Panc1 (cell line): Measurements from ENCODE around the gene NTRK1. TPM values are rescaled to one million over a fixed set of nuclear protein-coding genes. Genes with fewer than 3 reads are reported as not detected.

Experiments
- ATAC-seq: fragments of 200-7000 bp; cut with Tn5 transposase; 2 replicates; pipeline ENCODE4 v1.9.1; 2020; ENCODE audit warnings: mild to moderate bottlenecking, moderate library complexity
- BruUV-seq: library from RNA; stranded (reverse); fragments of 400-500 nt; replicated peaks from 2 replicates; lab custom pipeline; 2021; lab: Mats Ljungman, UMichigan
- CTCF ChIA-PET: fragments of 300-600 bp; sonication (Branson Sonifier 250); formaldehyde crosslinking; loops from one replicate; lab custom pipeline; 2022; ENCODE audit warnings: antibody characterized with exemption; lab: Charles Lee
- POLR2A ChIA-PET: fragments of 300-600 bp; sonication (Branson Sonifier 250); formaldehyde crosslinking; loops from one replicate; lab custom pipeline; 2022; ENCODE audit warnings: antibody characterized with exemption; lab: Charles Lee
- DNase-seq: peaks from one replicate; pipeline ENCODE4 v3.0.0-alpha.2; 2010; ENCODE audit warnings: low read depth, low spot score
- H3K27ac ChIP-seq: 2 replicates; pipeline ENCODE4 v1.5.1; 2011; ENCODE audit warnings: mild to moderate bottlenecking, low read length, inconsistent platforms
- H3K27me3 ChIP-seq: fragments of 200-500 bp; sonication (Bioruptor generic); 2 replicates; pipeline ENCODE4 v1.6.0; 2014; ENCODE audit warnings: low read length, inconsistent platforms; ENCODE audit not compliant: control insufficient read depth, insufficient read depth
- H3K36me3 ChIP-seq: fragments of 200-500 bp; sonication (Bioruptor generic); 2 replicates; pipeline ENCODE4 v1.5.1; 2014; ENCODE audit warnings: inconsistent platforms, mild to moderate bottlenecking, low read length, moderate library complexity; ENCODE audit not compliant: control insufficient read depth, insufficient read depth
- H3K4me1 ChIP-seq: 2 replicates; pipeline ENCODE4 v1.5.1; 2011; ENCODE audit warnings: inconsistent platforms, mild to moderate bottlenecking, low read length, moderate library complexity; ENCODE audit not compliant: control insufficient read depth, insufficient read depth
- H3K4me3 ChIP-seq, 2 experiments: 2 replicates each; pipeline ENCODE4 v1.5.1; 2011 to 2012; ENCODE audit warnings: low read depth in 2 of 2, low read length in 2 of 2, mild to moderate bottlenecking in 2 of 2, inconsistent platforms in 1 of 2, moderate library complexity in 1 of 2
- H3K9me3 ChIP-seq: fragments of 200-500 bp; sonication (Bioruptor generic); 2 replicates; pipeline ENCODE4 v1.5.1; 2014; ENCODE audit warnings: low read depth, mild to moderate bottlenecking, inconsistent platforms, low read length, moderate library complexity; ENCODE audit not compliant: control insufficient read depth, insufficient read depth
- POLR2AphosphoS5 ChIP-seq: IDR thresholded peaks from 2 replicates; pipeline ENCODE4 v1.6.1; 2012; ENCODE audit warnings: mild to moderate bottlenecking, low read depth, low read length, moderate library complexity
- REST ChIP-seq, 2 experiments: IDR thresholded peaks; 2 replicates each; pipeline ENCODE4 v1.6.1; 2011 to 2012; ENCODE audit warnings: low read depth in 2 of 2, control low read depth in 1 of 2, low read length in 1 of 2, mild to moderate bottlenecking in 1 of 2, moderate library complexity in 1 of 2; ENCODE audit not compliant: insufficient read depth in 1 of 2
- SIN3A ChIP-seq: IDR thresholded peaks from 2 replicates; pipeline ENCODE4 v1.6.1; 2012; ENCODE audit warnings: low read depth, mild to moderate bottlenecking, low read length, moderate library complexity, borderline replicate concordance; ENCODE audit not compliant: insufficient read depth
- TCF7L2 ChIP-seq: IDR thresholded peaks from 2 replicates; pipeline ENCODE4 v1.6.1; 2011; ENCODE audit warnings: mild to moderate bottlenecking, low read depth, low read length, inconsistent platforms
- in situ Hi-C: cut with HindIII; loops from 2 replicates; pipeline ENCODE4 v1.10.0; 2016; ENCODE audit warnings: low sequenced_read_pairs, low pct_unique_long_range_greater_than_20kb
- intact Hi-C: fragments of 100-400 bp; cut with micrococcal nuclease; formaldehyde crosslinking; loops from one replicate; pipeline ENCODE4 v1.10.0; 2022; ENCODE audit not compliant: unreplicated experiment
- total RNA-seq: library from RNA; stranded (reverse); gene quantifications from one replicate; pipeline ENCODE4 v1.2.1, GENCODE V29; 2021; ENCODE audit not compliant: unreplicated experiment
- TF ChIP-seq, protein P1 (sequence below): fragments of 450-650 bp; IDR thresholded peaks from 2 replicates; pipeline ENCODE4 v1.5.1; 2017; ENCODE audit warnings: mild to moderate bottlenecking

The NTRK1 gene
- total RNA-seq, 1 experiment from 2014 or later: 0.21 TPM

GRCh38 chr1:156863631-156864030, 3.0 kb downstream of the NTRK1 start:
- H3K27me3 ChIP-seq: no peaks in the 10 kb centered on the region; the same call in 1 of the 2 replicates
- H3K4me3 ChIP-seq: no peak overlapping the region
- no peak overlapping the region for H3K27ac ChIP-seq
- intact Hi-C loops (loop anchor here (10.0 kb wide), 1 partner anchor 169 kb away; no protein-coding TSS in a partner anchor), in situ Hi-C loops (no loop called here)
- H3K4me1 ChIP-seq: peaks cover 11% of the 10 kb centered on the region
- ChIA-PET CTCF (no interaction called here), POLR2A (no interaction called here)
- no peak for TF ChIP-seq POLR2AphosphoS5
- no peak for TF ChIP-seq SIN3A
- TF ChIP-seq, protein P1, sequence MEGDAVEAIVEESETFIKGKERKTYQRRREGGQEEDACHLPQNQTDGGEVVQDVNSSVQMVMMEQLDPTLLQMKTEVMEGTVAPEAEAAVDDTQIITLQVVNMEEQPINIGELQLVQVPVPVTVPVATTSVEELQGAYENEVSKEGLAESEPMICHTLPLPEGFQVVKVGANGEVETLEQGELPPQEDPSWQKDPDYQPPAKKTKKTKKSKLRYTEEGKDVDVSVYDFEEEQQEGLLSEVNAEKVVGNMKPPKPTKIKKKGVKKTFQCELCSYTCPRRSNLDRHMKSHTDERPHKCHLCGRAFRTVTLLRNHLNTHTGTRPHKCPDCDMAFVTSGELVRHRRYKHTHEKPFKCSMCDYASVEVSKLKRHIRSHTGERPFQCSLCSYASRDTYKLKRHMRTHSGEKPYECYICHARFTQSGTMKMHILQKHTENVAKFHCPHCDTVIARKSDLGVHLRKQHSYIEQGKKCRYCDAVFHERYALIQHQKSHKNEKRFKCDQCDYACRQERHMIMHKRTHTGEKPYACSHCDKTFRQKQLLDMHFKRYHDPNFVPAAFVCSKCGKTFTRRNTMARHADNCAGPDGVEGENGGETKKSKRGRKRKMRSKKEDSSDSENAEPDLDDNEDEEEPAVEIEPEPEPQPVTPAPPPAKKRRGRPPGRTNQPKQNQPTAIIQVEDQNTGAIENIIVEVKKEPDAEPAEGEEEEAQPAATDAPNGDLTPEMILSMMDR: no peak
- TF ChIP-seq REST (IDR thresholded peaks at IDR 0.05; ENCODE audit: insufficient read depth in 1 of 2, low read depth in 2 of 2, low read length in 1 of 2): no peak
- TF ChIP-seq TCF7L2: no peak
- ATAC-seq (no peak), DNase-seq (no peak)
- H3K9me3 ChIP-seq: no peaks in the 10 kb centered on the region
- no peaks in the 10 kb centered on the region for H3K36me3 ChIP-seq
- BruUV-seq: no TSS peak

GRCh38 chr1:156864796-156865195, 4.1 kb downstream of the NTRK1 start:
- ATAC-seq: peak; percentile 43; the same call in 1 of the 2 replicates
- ChIA-PET POLR2A (no interaction called here), CTCF (no interaction called here)
- Histone ChIP-seq H3K4me1 (peaks cover 4% of the 10 kb centered on the region), H3K27me3 (no peaks in the 10 kb centered on the region; the same call in 1 of the 2 replicates), H3K36me3 (no peaks in the 10 kb centered on the region), H3K4me3 (no peak overlapping the region), H3K9me3 (no peaks in the 10 kb centered on the region), H3K27ac (no peak overlapping the region)
- intact Hi-C loops: loop anchor here (10.0 kb wide), 1 partner anchor 170 kb away; no protein-coding TSS in a partner anchor
- in situ Hi-C loops: no loop called here
- TF ChIP-seq POLR2AphosphoS5 (no peak), REST (IDR thresholded peaks at IDR 0.05; ENCODE audit: insufficient read depth in 1 of 2, low read depth in 2 of 2, low read length in 1 of 2) (no peak), SIN3A (no peak), TCF7L2 (no peak)
- TF ChIP-seq, protein P1: no peak
- BruUV-seq: no TSS peak
- no peak for DNase-seq
